ENCODE results near the gene SLC26A9.
"Not testable (repeated sequence)": the region's sequence is repeated elsewhere in the genome, so short reads cannot be mapped to it uniquely, and the experiment has no call there.

SLC26A9 gene

DNA sequence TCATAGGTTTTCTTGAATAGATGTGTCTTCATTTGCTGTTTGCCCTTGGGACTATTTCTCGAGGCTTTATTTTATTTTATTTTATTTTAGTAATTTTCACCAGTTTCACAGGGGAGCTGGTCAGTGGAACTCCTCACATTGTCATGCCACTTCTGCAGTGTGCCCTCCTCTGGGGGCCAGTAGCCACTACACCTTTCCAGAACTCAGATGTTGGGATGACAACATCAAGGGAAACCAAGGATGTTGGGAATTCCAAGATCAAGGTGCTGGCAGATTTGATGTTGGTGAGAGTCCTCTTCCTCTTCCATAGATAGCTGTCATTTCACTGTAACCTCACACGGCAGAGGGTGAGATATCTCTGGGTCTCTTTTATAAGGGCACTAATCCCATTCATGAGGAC, 35.5 kb downstream of the SLC26A9 start:
- Histone ChIP-seq H3K4me3 (replicated peaks; ENCODE audit: insufficient read depth, low read length) (no peak overlapping the region), H3K27ac (replicated peaks) (no peak overlapping the region), H3K27me3 (ENCODE audit: insufficient read depth, poor library complexity, severe bottlenecking) (no peaks in the 10 kb centered on the region)
- TF ChIP-seq REST (IDR thresholded peaks at IDR 0.05; ENCODE audit: insufficient replicate concordance, low read depth), result no peak
- no peak for TF ChIP-seq SPI1 (IDR thresholded peaks at IDR 0.05; ENCODE audit: borderline replicate concordance, low read depth)
- no peak for TF ChIP-seq GABPA (IDR thresholded peaks at IDR 0.05; ENCODE audit: low read depth)
- no peak for TF ChIP-seq CTCF (IDR thresholded peaks at IDR 0.05; ENCODE audit: insufficient read depth, low read length)
- no peak for TF ChIP-seq POLR2AphosphoS5 (IDR thresholded peaks at IDR 0.05; ENCODE audit: low read depth)
- DNase-seq (ENCODE audit: low read depth in 1 of 2, low spot score in 1 of 2), result no peak

GRCh38 chr1:205905095-205905494, 38.2 kb downstream of the SLC26A9 start:
- not testable (repeated sequence) for DNase-seq (ENCODE audit: low read depth in 1 of 2, low spot score in 1 of 2); H3K4me3 ChIP-seq (replicated peaks; ENCODE audit: insufficient read depth, low read length); H3K27ac ChIP-seq (replicated peaks); H3K27me3 ChIP-seq (ENCODE audit: insufficient read depth, poor library complexity, severe bottlenecking)

- no peak overlapping the region for H3K4me3 ChIP-seq (replicated peaks; ENCODE audit: insufficient read depth, low read length)
- no peak overlapping the region for H3K27ac ChIP-seq (replicated peaks)
- DNase-seq (ENCODE audit: low read depth in 1 of 2, low spot score in 1 of 2), result no peak
- no peak for TF ChIP-seq REST (IDR thresholded peaks at IDR 0.05; ENCODE audit: insufficient replicate concordance, low read depth)
- TF ChIP-seq CTCF (IDR thresholded peaks at IDR 0.05; ENCODE audit: insufficient read depth, low read length), result no peak
- TF ChIP-seq GABPA (IDR thresholded peaks at IDR 0.05; ENCODE audit: low read depth), result no peak
- TF ChIP-seq SPI1 (IDR thresholded peaks at IDR 0.05; ENCODE audit: borderline replicate concordance, low read depth), result no peak
- no peak for TF ChIP-seq POLR2AphosphoS5 (IDR thresholded peaks at IDR 0.05; ENCODE audit: low read depth)
- peaks cover 5% of the 10 kb centered on the region for H3K27me3 ChIP-seq (ENCODE audit: insufficient read depth, poor library complexity, severe bottlenecking)
These were observed 46.9 kb downstream of the SLC26A9 start for GRCh38 chr1:205896351-205896750.

- not testable (repeated sequence) for H3K4me3 ChIP-seq (replicated peaks; ENCODE audit: insufficient read depth, low read length); H3K27me3 ChIP-seq (ENCODE audit: insufficient read depth, poor library complexity, severe bottlenecking); H3K27ac ChIP-seq (replicated peaks); DNase-seq (ENCODE audit: low read depth in 1 of 2, low spot score in 1 of 2)
These were observed 49.1 kb downstream of the SLC26A9 start for GRCh38 chr1:205894119-205894518.

DNA sequence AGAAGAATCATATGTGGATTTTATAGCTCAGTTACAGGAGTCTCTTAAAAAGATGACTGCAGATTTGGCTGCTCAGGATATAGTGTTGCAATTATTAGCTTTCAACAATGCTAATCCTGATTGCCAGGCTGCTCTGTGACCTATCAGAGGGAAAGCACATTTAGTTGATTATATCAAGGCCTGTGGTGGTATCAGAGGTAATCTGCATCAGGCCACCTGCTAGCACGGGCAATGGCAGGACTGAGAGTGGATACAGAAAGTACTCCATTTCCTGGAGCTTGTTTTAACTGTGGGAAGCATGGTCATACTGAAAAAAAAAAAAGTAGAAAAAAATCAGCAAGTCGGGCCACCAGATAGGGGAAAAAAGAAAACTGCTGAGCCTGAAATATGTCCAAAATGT, 51.1 kb downstream of the SLC26A9 start:
- not testable (repeated sequence) for DNase-seq (ENCODE audit: low read depth in 1 of 2, low spot score in 1 of 2); H3K27ac ChIP-seq (replicated peaks); H3K4me3 ChIP-seq (replicated peaks; ENCODE audit: insufficient read depth, low read length); H3K27me3 ChIP-seq (ENCODE audit: insufficient read depth, poor library complexity, severe bottlenecking)

- H3K4me3 ChIP-seq (replicated peaks; ENCODE audit: insufficient read depth, low read length); DNase-seq (ENCODE audit: low read depth in 1 of 2, low spot score in 1 of 2); H3K27me3 ChIP-seq (ENCODE audit: insufficient read depth, poor library complexity, severe bottlenecking); H3K27ac ChIP-seq (replicated peaks): not testable (repeated sequence)
These were observed 51.8 kb downstream of the SLC26A9 start for GRCh38 chr1:205891481-205891880.

DNA sequence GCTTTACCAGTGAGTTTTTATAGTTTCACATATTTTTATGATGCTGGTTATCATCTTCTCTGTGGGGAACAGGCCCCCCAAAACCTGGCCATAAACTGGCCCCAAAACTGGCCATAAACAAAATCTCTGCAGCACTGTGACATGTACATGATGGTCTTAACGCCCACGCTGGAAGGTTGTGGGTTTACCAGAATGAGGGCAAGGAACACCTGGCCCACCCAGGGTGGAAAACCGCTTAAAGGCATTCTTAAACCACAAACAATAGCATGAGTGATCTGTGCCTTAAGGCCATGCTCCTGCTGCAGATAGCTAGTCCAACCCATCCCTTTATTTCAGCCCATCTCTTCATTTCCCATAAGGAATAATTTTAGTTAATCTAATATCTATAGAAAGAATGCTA, 52.6 kb downstream of the SLC26A9 start:
- DNase-seq (ENCODE audit: low read depth in 1 of 2, low spot score in 1 of 2); H3K27ac ChIP-seq (replicated peaks); H3K27me3 ChIP-seq (ENCODE audit: insufficient read depth, poor library complexity, severe bottlenecking); H3K4me3 ChIP-seq (replicated peaks; ENCODE audit: insufficient read depth, low read length): not testable (repeated sequence)

- not testable (repeated sequence) for H3K4me3 ChIP-seq (replicated peaks; ENCODE audit: insufficient read depth, low read length); DNase-seq (ENCODE audit: low read depth in 1 of 2, low spot score in 1 of 2); H3K27ac ChIP-seq (replicated peaks); H3K27me3 ChIP-seq (ENCODE audit: insufficient read depth, poor library complexity, severe bottlenecking)
These were observed 53.5 kb downstream of the SLC26A9 start for GRCh38 chr1:205889706-205890105.

DNA sequence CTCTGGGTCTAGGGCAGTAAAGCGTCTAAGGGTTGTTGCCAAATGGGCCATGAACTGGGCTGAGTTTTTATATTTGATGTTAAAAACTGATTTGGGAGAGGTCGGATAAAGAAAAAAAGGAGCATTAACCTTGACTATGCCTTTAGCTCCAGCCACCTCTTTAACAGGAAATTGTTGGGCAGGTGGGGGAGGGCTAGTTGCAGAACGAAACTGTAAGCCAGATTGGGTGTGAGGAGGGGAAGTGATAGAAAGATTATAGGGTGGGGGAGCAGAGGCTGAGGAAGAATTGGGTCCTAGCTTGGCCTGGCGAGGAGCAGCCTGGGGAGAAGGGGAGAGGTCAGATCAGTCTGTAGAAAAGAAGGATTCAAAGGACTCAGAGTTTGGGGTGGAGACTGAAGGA, 54.2 kb downstream of the SLC26A9 start:
- not testable (repeated sequence) for DNase-seq (ENCODE audit: low read depth in 1 of 2, low spot score in 1 of 2); H3K27me3 ChIP-seq (ENCODE audit: insufficient read depth, poor library complexity, severe bottlenecking); H3K27ac ChIP-seq (replicated peaks); H3K4me3 ChIP-seq (replicated peaks; ENCODE audit: insufficient read depth, low read length)

All from HL-60 (cell line).